Right cardiac atrium (tissue), 5 donors: ENCODE data around the gene NEMP2. TPM values are rescaled to one million over a fixed set of nuclear protein-coding genes. Genes with fewer than 3 reads are reported as not detected.
A peak's percentile ranks its signal among the peaks of the same experiment; 100 is the strongest.

ENCODE experiments used
- ATAC-seq, 2 donors: fragments of 200-7000 bp; cut with Tn5 transposase; one replicate each; pipeline versions ENCODE4 v1.8.0 to v1.9.1; 2020; ENCODE audit warnings: moderate library complexity in 2 of 2, mild to moderate bottlenecking in 1 of 2
- DNase-seq, 3 donors: peaks; one replicate each; pipeline ENCODE4 v3.0.0-alpha.2; 2020
- H3K27ac ChIP-seq: one replicate; pipeline ENCODE4 v1.5.1; 2013; ENCODE audit warnings: mild to moderate bottlenecking, low read length, control low read depth, moderate library complexity
- H3K27me3 ChIP-seq: one replicate; pipeline ENCODE4 v1.6.1; 2013; ENCODE audit not compliant: control insufficient read depth, insufficient read depth
- H3K4me1 ChIP-seq: one replicate; pipeline ENCODE4 v1.6.1; 2013; ENCODE audit warnings: low read length; ENCODE audit not compliant: control insufficient read depth, insufficient read depth
- H3K4me3 ChIP-seq: one replicate; pipeline ENCODE4 v1.5.1; 2013; ENCODE audit warnings: low read length, control low read depth
- H3K9me3 ChIP-seq: one replicate; pipeline ENCODE4 v1.6.1; 2013; ENCODE audit warnings: low read length; ENCODE audit not compliant: control insufficient read depth
- WGBS: extraction: QIAGEN DNeasy Blood & Tissue Kit; methylation state at CpG from one replicate; pipeline ENCODE4 v1.1.7; 2013; 5-methylcytosine and 5-hydroxymethylcytosine counted together
- intact Hi-C, 4 donors: fragments of 100-400 bp; cut with DNase I; formaldehyde crosslinking; loops; one replicate each; pipeline versions ENCODE4 v1.11.0 to v1.14.0; 2022 to 2023
- polyA plus RNA-seq: library from polyadenylated mRNA; stranded (reverse); fragments of 200-250 nt; gene quantifications from one replicate; pipeline ENCODE4 v1.2.3, GENCODE V29; 2013
- total RNA-seq, 4 donors: library from RNA; stranded (reverse); fragmentation: NEBNext Ultra II Directional; extraction: Animal tissue kit (Norgen Biotek cat#: 25700); gene quantifications; one replicate each; pipeline ENCODE4 v1.2.1, GENCODE V29; 2021
- donor health status: healthy with polysubstance abuse.
- donor health status: DM: no; HTN: yes; CAD: no.
- donor health status: DM: no; HTN: no; CAD: no.
- donor health status: DM: no; HTN: yes; CAD: no; lungs with severe emphysema.
- donor health status: DM: yes; HTN: yes; CAD: no.

Gene NEMP2
- total and polyA plus RNA-seq, 5 donors: 0.84 to 8.9 (median 5.4) TPM

GRCh38 chr2:190490502-190490901, 44.0 kb downstream of the NEMP2 start:
- intact Hi-C loops: no loop called here
- no peak for DNase-seq
- Histone ChIP-seq H3K4me3 (no peak overlapping the region), H3K9me3 (no peaks in the 10 kb centered on the region), H3K27ac (no peak overlapping the region), H3K4me1 (peaks cover 1% of the 10 kb centered on the region), H3K27me3 (no peaks in the 10 kb centered on the region)
- WGBS: 77% methylated on average over 3 of the region's 3 CpGs
- no peak for ATAC-seq

GRCh38 chr2:190489475-190489874, 45.0 kb downstream of the NEMP2 start:
- H3K9me3 ChIP-seq: no peaks in the 10 kb centered on the region
- 95% methylated on average over 4 of the region's 4 CpGs for WGBS
- DNase-seq (no peak), ATAC-seq (no peak)
- intact Hi-C loops: no loop called here
- H3K4me1 ChIP-seq: peaks cover 1% of the 10 kb centered on the region
- no peak overlapping the region for H3K27ac ChIP-seq
- H3K4me3 ChIP-seq: no peak overlapping the region
- H3K27me3 ChIP-seq: no peaks in the 10 kb centered on the region

DNA sequence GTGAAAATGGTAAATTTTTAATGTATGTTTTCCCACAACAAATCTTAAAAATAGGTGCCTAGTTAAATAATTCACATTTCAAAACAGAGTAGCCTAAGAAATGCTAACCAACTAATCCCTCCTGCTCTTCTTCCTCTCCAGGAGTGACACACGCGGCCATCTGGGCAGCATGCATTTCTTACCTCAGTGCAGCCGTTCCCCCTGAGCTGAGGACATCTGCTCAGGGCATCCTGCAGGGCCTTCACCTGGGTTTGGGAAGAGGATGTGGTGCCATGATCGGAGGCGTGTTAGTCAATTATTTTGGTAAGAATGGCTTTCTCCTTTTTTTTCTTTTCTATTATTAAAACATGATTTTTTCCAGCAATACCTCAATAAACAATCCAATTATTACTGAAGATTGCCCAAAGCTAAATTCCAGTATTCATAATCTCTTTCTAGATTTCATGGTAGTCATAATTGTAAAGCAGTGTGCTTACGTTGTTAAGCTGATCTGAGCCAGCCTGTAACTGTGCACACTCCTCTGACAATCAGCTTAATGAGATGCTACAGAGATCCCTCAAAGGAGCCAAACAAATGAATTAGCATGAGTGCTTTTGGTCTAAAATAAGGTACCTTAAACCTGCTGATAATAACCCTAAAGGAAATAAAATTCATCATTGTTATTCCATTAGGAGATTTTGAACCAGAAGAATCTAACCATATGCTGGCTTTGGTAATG, 45.8 kb downstream of the NEMP2 start:
- WGBS: 94% methylated on average over 6 of the region's 6 CpGs
- Histone ChIP-seq H3K4me1 (peaks cover 1% of the 10 kb centered on the region), H3K27ac (no peak overlapping the region), H3K9me3 (no peaks in the 10 kb centered on the region), H3K4me3 (no peak overlapping the region), H3K27me3 (no peaks in the 10 kb centered on the region)
- DNase-seq (no peak), ATAC-seq (no peak)
- intact Hi-C loops: no loop called here

DNA sequence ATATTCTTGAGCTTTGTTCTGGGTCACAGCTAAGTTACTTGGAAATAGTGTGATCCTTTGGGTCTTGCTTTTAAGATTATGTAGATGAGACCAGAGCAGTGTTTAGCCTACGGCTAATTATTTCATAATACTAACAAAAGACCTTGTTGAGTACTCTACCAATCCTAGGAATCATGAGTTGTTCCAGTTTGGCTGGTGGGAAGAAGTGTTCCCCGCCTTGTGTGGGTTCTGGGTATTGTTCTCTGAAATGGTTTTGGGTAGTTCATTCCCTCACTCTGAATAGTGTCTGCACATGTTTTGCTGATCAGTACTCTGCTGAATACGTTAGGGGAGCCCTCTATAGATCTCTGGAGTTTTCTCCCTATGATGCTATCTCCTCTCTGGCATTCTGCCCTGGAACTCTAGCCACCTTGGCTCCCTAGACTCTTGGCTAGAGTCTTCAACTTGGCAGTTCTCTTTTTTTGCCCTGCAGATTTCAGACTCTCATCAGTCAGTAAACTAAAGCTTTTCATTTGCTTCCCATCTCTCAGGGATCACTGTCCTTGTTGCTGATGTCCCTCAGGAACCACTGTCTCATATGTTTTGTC, 48.4 kb downstream of the NEMP2 start:
- H3K27ac ChIP-seq: no peak overlapping the region
- H3K27me3 ChIP-seq: no peaks in the 10 kb centered on the region
- H3K4me3 ChIP-seq: no peak overlapping the region
- no peak for DNase-seq
- 57% methylated on average over 3 of the region's 3 CpGs for WGBS
- peak; percentile 26 to 60 for ATAC-seq
- peaks cover 1% of the 10 kb centered on the region for H3K4me1 ChIP-seq
- no peaks in the 10 kb centered on the region for H3K9me3 ChIP-seq
- intact Hi-C loops: no loop called here

DNA sequence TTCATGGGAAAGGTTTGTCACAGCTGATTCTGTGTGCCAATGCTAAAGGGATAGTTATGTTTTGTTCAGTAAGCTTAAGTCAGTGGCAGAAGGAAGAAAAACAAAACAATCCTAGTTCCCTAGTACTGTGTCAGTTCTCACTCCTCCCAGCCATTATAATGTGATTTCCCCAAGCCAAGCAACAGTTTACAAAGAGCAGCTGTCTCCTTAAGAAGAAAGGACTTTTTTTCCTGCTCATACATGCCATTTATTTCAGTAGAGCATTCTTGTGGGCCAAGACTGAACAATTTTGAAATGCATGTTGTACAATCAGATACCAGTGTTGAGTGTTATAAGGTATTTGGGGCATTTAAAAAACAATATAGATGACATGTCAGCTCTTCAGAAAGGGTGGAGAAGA, 52.1 kb downstream of the NEMP2 start:
- Histone ChIP-seq H3K4me1 (peaks cover 5% of the 10 kb centered on the region), H3K27me3 (no peaks in the 10 kb centered on the region), H3K9me3 (no peaks in the 10 kb centered on the region), H3K27ac (no peak overlapping the region), H3K4me3 (no peak overlapping the region)
- ATAC-seq (peak in 1 of 2 donors; percentile 43), DNase-seq (no peak)
- intact Hi-C loops: no loop called here

GRCh38 chr2:190481339-190481738, 53.2 kb downstream of the NEMP2 start:
- DNase-seq (no peak), ATAC-seq (no peak)
- 80% methylated on average over 2 of the region's 2 CpGs for WGBS
- Histone ChIP-seq H3K4me3 (no peak overlapping the region), H3K9me3 (no peaks in the 10 kb centered on the region), H3K27me3 (no peaks in the 10 kb centered on the region), H3K4me1 (peaks cover 5% of the 10 kb centered on the region), H3K27ac (no peak overlapping the region)
- intact Hi-C loops: no loop called here

DNA sequence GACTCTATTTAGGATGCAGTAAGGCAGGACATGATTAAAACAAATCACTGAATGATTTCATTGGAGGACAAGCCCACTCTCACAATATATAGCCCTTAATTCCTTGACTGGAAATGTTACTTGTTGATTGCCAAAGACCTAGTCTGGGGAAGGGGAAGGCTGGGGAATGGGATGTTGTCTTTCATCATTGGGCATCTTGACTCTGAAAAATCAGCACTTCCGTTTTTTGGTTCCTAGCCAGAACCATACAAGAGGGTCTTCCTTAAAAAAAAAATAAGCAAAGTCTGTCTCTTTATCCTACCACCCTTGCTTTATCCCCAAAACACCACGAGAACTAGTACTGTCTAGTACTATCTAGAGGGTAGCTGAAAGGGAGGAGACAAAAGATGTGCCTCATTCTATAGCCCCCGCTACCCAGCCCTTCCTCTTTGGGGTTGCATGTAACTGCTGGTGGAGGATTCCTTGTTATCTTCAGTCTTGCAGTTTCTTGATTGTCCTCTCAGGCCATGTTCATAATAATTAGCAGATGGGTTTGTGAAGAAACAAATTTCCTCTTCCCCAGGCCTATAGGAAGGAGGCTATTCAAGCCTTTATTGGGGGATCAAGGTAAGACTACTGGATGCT, 55.8 kb downstream of the NEMP2 start:
- Histone ChIP-seq H3K4me3 (no peak overlapping the region), H3K27ac (no peak overlapping the region), H3K4me1 (peaks cover 4% of the 10 kb centered on the region), H3K27me3 (no peaks in the 10 kb centered on the region), H3K9me3 (no peaks in the 10 kb centered on the region)
- no peak for DNase-seq
- 76% methylated on average over 3 of the region's 3 CpGs for WGBS
- intact Hi-C loops: no loop called here
- peak in 1 of 2 donors; percentile 33 for ATAC-seq

DNA sequence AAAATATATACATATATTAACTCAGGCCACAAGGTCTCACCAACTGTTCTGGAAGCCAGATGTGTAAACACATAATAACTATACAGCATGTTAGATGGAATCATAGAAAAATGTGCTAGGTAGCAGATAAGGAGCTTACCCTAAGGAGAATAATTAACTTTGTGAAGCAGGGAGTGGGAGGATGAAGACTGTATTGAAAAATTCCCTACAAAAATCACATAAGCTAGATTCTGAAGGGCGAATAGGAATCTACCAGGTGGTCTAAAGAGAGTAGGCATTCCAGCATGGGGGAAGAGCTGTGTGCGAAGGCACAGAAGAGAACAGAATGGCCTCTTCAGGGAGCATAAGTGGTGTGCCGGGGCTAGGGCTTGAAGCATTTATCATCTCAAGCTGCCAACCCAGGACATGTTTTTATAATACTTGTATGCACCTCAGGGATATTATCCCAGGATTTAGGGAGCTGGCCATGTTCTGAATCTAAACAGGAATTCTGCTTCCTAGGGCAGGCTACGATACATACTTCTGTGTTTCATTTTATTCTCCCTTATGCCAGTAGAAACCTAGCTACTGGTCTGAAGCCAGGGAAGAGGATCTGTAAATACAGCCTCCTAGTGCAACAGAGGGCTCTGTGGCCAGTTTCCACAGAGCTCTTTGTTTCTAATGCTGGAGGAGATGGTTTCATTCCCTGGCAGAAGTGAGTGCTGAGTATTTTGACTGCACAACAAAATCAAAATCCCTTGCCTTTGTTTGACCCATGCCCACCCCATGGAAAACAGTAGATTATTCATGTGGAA, 56.7 kb downstream of the NEMP2 start:
- DNase-seq (no peak), ATAC-seq (peak; percentile 61 to 81)
- peaks cover 4% of the 10 kb centered on the region for H3K4me1 ChIP-seq
- H3K27ac ChIP-seq: peak overlapping the region; percentile 80
- intact Hi-C loops: no loop called here
- no peaks in the 10 kb centered on the region for H3K9me3 ChIP-seq
- peak overlapping the region; percentile 4 for H3K4me3 ChIP-seq
- no peaks in the 10 kb centered on the region for H3K27me3 ChIP-seq
- 57% methylated on average over 4 of the region's 4 CpGs for WGBS

- no peak overlapping the region for H3K27ac ChIP-seq
- H3K4me3 ChIP-seq: no peak overlapping the region
- peaks cover 15% of the 10 kb centered on the region for H3K4me1 ChIP-seq
- 68% methylated on average over 5 of the region's 5 CpGs for WGBS
- intact Hi-C loops: no loop called here
- ATAC-seq: peak; percentile 22 to 28
- DNase-seq: no peak
- no peaks in the 10 kb centered on the region for H3K9me3 ChIP-seq
- H3K27me3 ChIP-seq: no peaks in the 10 kb centered on the region
These were observed 64.2 kb downstream of the NEMP2 start for GRCh38 chr2:190470256-190470826.

GRCh38 chr2:190469771-190470170, 64.8 kb downstream of the NEMP2 start:
- WGBS: 49% methylated on average over 2 of the region's 2 CpGs
- intact Hi-C loops: loop anchor here in 1 of 4 donors (10.0 kb wide), 1 partner anchor 55 kb away; no protein-coding TSS in a partner anchor
- Histone ChIP-seq H3K9me3 (no peaks in the 10 kb centered on the region), H3K4me1 (peaks cover 15% of the 10 kb centered on the region), H3K27me3 (no peaks in the 10 kb centered on the region), H3K27ac (peak overlapping the region; percentile 15), H3K4me3 (no peak overlapping the region)
- ATAC-seq (peak; percentile 94 to 98), DNase-seq (peak in 2 of 3 donors; percentile 26 to 52)
